Activated CD4-positive, CD25-positive, alpha-beta regulatory T cell treated with anti-CD3 and anti-CD28 coated beads, Interleukin-2, amount 50 U/mL, for 24 hours (primary cell): ENCODE data around the gene RPL12.
"Not testable (repeated sequence)": the region's sequence is repeated elsewhere in the genome, so short reads cannot be mapped to it uniquely, and the experiment has no call there.

ENCODE experiments used
- ATAC-seq, 2 donors: fragments of 150-1000 bp; cut with Tn5 transposase; one replicate each; pipeline ENCODE4 v1.10.0; 2021; ENCODE audit warnings: mild to moderate bottlenecking in 1 of 2, moderate library complexity in 1 of 2

The RPL12 gene

GRCh38 chr9:127466407-127466917 lies 15.3 kb upstream of the RPL12 start:
- ATAC-seq = not testable (repeated sequence)

DNA sequence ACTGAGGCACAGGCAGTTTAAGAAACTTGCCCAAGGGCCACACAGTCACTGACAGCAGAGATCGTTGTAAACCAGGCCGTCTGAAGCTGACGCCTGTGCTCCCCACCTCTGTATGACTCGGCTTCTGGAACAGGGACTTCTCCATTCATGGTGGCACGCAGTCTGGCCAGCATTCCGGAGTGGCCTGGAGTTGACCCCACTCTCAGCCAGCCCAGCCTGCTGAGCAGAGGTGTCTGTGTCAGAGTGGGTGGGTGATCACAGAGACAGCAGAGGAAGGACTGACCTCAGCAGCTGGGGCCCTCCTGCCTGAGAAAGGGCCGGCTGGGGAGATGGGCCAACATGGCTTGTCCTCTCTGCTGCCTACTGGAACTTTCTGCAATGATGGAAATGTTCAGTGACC lies 12.7 kb upstream of the RPL12 start:
- ATAC-seq = no peak

DNA sequence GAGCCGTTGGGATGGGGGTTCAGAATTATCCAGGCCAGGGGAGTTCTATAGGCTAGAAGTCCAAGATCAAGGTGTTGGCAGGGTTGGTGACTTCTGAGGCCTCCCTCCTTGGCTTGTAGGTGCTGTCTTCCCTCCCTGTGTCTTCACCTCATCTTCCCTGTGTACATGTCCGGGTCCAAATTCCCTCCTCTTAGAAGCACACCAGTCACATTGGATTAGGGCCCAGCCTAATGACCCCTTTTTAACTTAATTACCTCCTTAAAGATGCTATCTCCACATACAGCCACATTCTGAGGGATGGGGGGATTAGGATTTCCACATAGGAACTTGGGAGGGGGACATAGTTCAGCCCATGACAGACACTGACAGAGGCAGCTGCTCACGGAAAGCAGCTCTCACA lies 12.2 kb upstream of the RPL12 start:
- no peak for ATAC-seq

DNA sequence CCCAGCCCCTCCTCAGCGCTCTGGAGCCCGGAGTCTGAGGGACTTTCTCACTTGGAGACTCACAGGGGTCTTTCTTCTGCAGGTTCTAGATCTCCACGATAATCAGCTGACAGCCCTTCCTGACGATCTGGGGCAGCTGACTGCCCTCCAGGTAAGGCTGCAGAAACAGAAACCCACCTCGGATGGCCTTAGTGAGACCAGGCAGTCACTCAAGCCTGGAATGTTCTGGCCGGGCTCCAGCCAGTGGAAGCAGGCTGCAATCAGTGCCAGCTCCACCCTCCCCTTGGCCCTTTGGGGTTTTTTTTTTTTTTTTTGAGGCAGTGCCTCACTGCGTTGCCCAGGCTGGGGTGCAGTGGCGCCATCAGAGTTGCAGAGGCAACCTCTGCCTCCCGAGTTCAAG lies 7.7 kb upstream of the RPL12 start:
- no peak for ATAC-seq

- no peak for ATAC-seq
Observed at GRCh38 chr9:127457191-127457878, 6.1 kb upstream of the RPL12 start.

DNA sequence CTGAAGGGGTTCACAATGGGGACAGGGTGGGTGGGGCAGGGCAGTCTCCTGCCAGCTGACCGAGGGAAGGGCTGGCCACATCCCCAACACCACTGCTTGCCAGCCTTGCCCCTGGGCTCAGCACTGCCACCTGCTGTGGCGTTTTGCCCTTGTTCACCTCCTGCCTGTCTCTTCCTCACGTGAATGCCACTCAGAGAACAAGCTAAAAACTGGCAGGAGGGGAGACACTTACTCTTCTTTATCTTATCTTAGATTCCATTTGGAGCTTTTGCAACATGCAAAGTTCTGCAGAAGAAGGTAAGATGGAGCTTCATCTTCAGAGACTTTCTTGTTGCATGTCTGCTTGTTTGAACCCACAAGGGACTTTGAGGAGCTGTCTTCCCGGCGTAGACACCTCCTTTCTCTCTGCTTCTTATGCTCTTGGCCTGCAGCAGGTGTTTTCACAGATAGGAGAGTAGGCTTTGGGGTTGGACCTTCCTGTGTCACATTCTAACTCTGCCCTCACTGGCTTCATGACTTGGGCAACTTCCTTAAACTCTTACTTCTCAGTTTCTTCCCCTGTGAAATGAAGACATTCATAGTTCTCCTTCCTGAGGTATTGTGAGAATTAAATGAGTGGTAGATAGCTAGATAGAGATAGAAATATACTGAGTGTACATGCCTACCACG lies 4.3 kb upstream of the RPL12 start:
- ATAC-seq = no peak

GRCh38 chr9:127452691-127453090 lies 1.5 kb upstream of the RPL12 start:
- no peak for ATAC-seq

- peak; percentile 11 to 12 for ATAC-seq
Observed at GRCh38 chr9:127451858-127452656, 851 bp upstream of the RPL12 start.

- no peak for ATAC-seq
Observed at GRCh38 chr9:127451608-127451857, 327 bp upstream of the RPL12 start.

GRCh38 chr9:127450243-127450760 lies 904 bp downstream of the RPL12 start:
- peak; percentile 1 to 2 for ATAC-seq

- ATAC-seq = no peak
Observed at GRCh38 chr9:127449332-127449966, 1.8 kb downstream of the RPL12 start.

GRCh38 chr9:127448112-127448805 lies 2.9 kb downstream of the RPL12 start:
- no peak for ATAC-seq

GRCh38 chr9:127447416-127448111 lies 3.6 kb downstream of the RPL12 start:
- no peak for ATAC-seq

DNA sequence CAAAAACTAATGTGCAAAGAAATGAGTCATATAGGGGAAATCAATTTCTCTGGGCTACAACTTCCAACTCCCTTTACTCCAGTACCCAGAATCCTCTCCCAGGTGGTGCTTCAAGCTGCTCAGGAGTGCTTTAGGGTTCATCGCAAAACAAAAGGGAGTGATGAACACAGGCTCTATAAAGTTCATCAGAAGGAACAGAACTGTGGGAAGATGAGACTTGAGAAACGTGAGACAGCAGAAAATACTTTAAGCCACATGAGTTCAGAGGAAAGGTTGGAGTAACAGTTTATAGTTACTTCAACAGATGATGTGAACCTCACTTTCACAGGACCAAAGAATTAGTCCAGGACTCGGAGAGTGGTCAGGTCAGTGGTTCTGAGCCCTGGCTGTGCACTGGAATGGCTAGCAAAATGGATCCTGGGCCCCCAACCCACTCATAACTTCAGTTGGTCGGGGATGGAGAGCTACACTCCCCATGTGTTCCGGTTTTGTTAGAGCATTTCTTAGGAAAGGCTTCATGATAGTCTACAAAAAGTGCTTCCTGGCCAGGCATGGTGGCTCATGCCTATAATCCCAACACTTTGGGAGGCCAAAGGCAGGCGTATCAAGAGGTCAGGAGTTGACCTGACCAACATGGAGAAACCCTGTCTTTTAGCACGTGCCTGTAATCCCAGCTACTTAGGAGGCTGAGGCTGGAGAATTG lies 4.3 kb downstream of the RPL12 start:
- ATAC-seq = no peak

GRCh38 chr9:127445851-127446712 lies 5.1 kb downstream of the RPL12 start:
- ATAC-seq = no peak

- ATAC-seq = no peak
Observed at GRCh38 chr9:127444921-127445850, 6.0 kb downstream of the RPL12 start.

- no peak for ATAC-seq
Observed at GRCh38 chr9:127444283-127444920, 6.8 kb downstream of the RPL12 start.

GRCh38 chr9:127438394-127438793 lies 12.8 kb downstream of the RPL12 start:
- ATAC-seq = no peak
